EL (cell line): Measurements from ENCODE around the gene TEAD4.

Source experiments
- DNase-seq: peaks from one replicate; pipeline ENCODE4 v3.0.0-alpha.2; 2016

TEAD4 gene

DNA sequence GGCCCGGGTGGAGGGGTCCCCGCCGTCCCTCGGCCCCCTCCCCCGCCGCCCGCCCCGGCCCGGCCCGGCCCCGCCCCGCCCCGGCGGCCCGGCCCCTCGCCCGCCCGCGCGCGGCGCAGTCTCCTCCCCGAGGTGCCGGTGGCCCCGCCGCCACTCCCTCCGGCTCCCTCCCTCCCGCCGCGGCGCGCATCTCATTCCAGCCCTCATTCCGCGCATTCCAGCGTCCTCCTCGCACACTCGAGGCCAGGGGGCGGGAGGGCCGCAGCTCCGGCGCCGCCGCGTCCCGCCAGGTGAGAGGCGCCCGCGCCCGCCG lies at the start of gene TEAD4:
Gene TEAD4, plus strand, starts transcription at position 206 of the 313 bp plus-strand sequence.
- DNase-seq = peak; percentile 92

DNA sequence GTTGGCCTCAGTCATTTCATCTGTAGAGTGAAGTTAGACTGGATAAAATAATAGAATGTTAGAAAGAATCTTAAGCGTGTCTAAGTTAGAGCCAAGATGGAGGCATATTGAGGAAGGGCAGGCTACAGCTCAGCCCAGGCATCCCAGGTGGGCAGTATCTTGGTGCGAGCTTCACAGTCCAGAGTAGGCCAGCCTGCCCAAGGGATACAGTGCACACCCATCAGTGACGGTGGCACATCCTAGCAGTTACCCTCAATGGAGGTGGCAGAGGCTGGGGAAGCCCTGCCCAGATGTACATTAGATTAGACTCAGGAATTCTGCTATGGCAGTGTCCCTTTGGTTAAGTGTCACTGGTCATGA lies 47.0 kb upstream of the TEAD4 start:
- no peak for DNase-seq

DNA sequence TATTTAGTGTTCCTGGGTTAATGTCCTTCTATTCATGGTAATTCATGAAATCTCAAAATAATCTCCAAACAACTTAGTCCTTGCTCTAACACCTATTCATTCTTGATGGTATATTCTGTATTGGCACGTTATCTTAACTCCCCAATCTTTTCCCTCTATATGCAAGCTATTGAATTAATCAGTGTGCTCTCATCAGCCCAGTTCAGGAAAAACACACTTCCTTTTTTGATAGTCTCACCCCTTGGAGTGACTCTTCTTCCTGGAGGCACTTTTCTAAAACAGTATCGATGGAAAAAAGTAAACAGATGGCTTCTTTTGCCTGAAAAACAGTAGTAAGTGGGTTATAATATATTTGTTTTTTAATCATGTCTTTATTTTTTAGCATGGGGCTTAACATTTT lies 39.9 kb upstream of the TEAD4 start:
- DNase-seq = no peak

DNA sequence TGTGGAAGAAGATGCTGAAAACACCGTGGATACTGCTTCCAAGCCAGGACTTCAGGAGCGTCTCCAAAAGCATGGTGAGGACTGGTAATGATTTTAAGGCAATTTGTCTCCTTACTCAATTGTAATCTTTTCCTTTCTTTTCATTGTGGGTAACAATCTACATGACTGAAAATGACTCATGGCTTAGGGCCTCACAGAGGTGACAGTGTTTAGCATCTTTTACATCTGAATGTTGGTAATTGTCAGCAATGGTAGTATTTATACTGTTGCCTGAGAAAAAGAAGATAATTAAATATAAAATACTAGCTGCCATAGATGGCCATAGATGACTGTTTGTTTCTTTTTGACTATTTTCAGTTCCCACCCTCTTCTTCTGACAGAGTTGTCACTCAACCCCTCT lies 36.9 kb upstream of the TEAD4 start:
- peak; percentile 41 for DNase-seq

DNA sequence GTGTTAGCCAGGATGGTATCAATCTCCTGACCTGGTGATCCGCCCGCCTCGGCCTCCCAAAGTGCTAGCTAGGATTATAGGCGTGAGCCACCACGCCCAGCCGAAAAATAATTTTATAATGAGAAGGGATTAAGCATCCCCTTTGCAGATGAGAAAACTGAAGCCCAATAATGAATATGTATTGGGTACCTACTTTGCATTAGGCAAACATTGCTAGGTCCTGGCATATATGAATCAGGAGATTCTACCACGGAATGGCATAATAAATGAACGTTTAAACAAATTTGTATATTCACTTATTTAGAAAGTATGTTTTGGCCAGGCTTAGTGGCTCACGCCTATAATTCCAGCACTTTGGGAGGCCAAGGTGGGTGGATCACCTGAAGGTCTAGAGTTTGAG lies 36.1 kb upstream of the TEAD4 start:
- DNase-seq = no peak

DNA sequence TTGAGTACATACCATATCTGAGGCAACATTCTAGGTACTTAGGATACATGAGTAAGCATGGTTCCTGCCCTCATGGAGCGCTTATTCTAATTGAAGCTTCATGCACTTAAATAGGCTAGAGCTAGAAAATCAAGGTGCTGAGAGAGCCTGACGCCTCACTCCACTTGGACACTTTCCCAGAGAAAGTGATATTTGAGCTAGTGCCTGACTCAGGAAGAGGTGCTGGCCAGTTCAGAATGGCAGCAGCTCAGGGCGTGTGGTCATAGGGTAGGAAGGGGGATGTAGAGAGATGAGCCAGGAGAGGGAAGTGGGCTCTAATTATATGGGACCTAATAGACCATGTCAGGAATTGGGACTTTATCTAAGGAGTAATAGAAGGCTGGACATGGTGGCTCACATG lies 35.2 kb upstream of the TEAD4 start:
- DNase-seq = peak; percentile 27

DNA sequence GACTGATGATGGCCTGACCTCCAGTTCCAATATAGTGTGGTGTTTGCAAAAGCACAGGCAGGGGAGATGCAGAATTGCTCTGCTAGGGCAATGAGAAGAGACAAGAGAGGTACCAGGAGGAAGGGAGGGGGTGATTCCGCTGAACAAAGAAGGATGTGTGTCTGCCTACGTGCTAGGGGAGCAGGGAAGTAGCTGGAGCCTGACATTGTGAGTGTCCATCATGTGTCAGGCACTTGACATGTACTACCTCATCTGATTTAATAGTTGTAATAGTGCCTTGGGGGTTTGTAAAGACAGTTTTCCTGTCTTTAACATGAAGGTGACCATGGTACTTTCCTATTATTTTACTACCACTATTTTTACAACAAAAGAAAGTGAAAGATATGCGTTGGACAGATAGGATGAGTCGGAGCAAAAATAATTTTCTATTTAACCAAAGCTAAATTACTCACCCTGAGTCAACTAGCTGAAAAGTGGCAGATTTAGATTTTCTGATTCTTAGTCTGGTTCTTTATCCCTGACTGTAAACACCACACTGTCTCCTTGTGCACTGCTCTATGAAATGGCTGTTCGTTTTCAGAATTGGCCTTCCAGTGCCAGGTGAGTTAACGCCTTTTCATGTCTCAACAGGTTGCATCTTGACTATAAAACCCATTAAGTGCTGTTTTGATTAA lies 33.7 kb upstream of the TEAD4 start:
- peak; percentile 25 for DNase-seq

DNA sequence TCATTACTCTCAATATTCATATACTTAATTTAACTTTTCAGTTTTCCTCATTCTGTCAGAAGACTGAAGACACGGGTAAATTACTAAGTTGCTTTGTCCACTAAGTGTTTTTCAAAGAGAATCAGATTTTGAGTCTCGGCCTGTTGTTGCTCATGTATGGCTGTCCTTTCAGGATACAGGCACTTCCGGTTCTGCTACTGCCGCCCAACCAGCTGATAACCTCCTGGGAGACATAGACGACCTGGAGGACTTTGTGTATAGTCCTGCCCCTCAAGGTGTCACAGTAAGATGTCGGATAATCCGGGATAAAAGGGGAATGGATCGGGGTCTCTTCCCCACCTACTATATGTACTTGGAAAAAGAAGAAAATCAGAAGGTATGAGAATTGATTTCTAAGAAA lies 28.3 kb upstream of the TEAD4 start:
- no peak for DNase-seq

DNA sequence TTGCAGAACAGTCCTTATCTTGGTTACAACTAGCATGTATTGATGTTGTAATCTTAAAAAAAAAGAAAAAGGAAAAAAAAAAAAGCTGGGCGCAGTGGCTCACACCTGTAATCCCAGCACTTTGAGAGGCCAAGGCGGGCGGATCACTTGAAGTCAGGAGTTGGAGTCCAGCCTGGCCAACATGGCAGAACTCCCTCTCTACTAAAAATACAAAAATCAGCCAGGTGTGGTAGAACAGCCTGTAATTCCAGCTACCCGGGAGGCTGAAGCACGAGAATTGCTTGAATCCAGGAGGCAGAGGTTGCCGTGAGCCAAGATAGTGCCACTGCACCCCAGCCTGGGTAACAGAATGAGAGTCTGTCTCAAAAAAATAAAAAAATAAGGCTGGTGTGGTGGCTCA lies 25.6 kb upstream of the TEAD4 start:
- no peak for DNase-seq

DNA sequence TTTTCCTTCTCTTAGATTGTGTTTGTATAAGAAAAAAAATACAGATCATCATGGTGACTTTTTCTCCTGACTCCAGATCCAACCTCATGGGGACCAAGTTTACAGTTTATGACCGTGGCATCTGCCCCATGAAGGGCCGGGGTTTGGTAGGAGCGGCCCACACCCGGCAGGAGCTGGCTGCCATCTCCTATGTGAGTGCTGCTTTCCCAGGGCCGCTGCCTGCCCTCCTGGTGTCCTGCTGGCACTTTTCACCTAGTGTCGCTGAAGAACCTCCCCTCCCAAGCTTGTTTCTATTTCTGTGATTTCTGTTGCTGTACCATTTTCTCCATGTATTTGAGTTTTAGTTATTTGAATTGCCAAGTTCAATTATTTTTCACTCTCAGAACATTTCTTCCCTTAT lies 24.8 kb upstream of the TEAD4 start:
- DNase-seq = no peak

DNA sequence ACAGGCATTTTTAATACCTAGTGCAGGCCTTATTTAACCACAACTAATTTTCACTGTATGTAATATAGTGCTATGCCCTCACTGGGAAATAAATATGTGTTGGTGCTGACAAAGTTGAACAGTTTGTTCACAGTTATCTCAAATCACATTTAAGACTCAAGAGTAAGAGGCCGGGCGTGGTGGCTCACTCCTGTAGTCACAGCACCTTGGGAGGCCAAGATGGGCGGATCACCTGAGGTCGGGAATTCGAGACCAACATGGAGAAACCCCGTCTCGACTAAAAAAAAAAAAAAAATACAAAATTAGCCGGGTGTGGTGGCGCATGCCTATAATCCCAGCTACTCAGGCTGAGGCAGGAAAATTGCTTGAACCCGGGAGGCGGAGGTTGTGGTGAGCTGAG lies 22.9 kb upstream of the TEAD4 start:
- no peak for DNase-seq

DNA sequence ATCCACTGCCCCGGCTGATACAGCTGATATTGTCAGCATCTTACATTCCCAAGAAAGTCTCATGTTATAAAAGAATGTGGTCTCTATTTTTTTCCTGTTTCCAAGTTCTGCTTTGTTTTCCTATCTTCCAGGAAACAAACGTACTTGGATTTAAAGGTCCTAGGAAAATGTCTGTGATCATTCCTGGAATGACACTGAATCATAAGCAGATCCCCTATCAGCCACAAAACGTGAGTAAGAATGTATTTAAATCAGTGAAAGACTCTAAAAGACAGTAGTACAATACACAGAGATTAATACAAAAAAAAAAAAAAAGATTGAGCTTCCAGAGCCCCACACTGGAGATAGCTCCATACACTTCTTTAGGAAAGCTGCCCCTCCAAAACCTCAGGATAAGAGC lies 21.7 kb upstream of the TEAD4 start:
- DNase-seq = no peak

DNA sequence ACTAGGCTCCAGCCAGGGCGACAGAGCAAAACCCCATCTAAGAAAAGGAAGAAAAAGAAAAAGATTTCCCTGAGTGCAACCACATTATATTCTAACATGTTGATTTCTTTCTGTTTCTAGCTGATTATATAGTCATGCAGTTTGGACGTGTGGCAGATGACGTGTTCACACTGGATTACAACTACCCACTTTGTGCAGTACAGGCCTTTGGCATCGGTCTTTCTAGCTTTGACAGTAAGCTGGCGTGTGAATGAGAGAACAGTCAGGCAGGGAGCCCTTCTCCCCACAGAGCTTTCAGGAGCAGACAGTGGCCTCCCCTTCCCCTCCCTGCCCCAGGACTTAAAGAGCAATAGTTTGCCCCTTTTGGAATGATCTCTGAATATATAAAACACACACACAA lies 20.0 kb upstream of the TEAD4 start:
- no peak for DNase-seq

DNA sequence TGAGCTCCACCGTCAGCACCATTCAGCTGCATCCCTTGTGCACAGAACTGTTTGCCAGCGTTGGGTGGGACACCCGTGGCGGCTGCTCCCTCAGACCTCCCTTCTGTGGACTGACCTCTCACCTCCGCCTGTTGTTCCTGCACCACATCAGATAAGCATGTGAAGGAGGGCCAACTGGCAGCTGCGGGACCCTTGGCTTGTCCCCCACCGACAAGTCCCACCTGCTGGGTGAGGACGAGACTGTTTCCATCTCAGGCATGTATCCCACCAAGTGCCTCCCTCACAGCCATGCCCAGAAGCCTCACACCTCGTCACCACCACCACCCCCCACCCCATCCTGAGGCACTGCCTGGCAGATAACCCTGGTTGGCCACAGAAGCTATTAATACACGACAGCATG lies 18.6 kb upstream of the TEAD4 start:
- DNase-seq = no peak

DNA sequence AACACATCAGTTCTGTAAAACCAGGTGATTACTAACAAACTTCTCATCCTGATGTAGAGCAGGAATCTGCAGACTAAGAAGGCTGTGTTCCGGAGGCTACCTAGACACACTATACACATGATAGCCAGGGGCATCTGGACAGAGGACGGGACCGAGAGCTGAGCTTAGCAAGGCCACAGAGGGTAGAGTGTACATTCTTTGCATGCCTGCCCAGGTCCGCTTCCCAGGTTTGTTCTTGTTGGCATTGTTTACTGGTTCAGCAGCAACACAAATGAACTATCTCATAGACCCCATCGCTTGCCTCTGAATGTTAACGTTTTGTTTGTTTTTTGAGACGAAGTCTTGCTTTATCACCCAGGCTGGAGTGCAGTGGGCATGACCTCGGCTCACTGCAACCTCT lies 17.7 kb upstream of the TEAD4 start:
- no peak for DNase-seq

DNA sequence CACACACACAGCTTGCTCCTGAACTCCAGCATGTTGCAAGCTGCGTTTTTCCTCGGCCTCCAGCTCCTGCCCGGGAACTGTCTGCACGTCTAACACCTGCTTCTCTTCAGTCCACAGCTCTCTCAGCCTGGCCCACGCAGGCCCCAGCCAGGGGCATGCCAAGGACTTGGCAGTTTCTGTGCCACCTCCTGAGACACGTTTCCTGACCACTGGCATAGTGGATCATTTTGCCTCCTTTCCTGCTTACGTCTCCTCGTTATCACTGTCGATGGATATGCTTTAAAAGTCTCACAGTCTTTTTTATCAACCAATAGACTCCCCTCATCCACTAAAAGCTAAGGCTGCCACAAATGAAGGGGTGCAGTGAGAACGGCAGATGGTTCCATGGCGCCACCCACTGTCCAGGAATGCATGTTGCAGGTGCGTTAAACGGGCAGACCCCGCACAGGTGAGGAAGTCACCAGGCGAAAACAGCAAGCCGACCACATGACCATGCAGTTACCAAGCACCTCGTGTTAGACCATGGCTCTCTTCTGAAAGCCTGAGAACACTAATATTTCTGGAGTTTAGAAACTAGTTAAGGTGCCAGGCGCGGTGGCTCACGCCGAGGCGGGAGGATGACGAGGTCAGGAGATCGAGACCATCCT lies 14.7 kb upstream of the TEAD4 start:
- DNase-seq = peak; percentile 34

DNA sequence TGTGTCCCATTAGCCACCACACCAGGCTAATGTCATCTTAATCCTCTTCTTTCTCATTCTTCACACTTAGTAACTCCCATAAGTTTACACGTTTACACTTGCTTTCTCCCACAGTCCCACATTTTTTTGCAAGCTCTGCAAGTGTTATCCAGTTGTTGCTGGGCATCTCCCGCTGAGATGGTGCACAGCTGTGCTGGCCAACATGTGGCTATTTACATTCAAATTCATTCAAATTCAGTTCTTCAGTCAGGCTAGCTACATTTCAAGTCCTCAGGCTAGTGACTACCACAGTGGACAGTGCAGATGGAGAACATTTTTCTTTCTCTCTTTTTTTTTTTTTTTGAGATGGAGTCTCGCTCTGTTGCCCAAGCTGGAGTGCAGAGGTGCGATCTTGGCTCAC lies 9.8 kb upstream of the TEAD4 start:
- DNase-seq = no peak

DNA sequence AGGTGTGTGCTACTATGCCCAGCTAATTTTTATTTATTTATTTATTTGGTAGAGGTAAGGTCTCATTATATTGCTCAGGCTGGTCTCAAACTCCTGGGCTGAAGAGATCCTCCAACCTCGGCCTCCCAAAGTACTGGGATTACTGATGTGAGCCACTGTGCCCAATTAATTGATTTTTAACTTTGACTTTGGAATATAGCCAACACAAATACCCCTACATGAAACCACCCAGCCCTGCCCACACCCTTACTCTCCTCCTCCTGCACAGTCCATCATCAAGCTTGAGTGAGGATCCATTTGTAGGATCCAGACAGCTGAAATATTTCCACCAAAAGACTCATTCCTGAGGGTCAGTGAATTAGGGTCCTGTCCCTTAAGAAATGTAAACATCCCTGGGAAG lies 3.3 kb upstream of the TEAD4 start:
- no peak for DNase-seq

DNA sequence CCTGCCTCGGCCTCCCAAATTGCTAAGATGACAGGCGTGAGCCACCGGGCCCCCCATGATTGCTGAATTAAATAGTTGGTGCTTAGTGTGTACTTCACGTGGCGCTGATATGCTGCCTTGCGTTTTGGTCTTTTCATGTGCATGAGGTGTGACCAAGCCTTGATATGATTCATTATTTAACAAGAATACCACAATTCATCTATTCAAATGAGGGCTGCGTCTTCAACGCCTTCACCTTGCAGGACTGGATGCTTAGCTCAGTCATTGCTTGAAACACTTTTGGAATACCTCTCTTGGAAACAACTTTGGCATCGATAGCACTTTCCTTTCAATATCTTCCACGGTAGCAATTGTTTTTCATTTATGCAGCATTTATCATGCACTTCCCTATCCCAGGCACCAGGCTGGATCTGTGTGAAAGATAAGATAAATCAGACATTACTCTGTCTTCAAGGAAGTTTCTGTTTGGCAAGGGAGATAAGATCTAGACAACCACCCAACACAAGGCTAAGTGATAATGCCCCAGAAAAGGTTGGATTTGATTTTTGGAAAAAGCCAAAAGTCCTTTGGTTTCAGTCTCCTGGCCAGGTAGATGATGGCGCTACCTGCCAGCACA lies 1.3 kb upstream of the TEAD4 start:
- DNase-seq = no peak

DNA sequence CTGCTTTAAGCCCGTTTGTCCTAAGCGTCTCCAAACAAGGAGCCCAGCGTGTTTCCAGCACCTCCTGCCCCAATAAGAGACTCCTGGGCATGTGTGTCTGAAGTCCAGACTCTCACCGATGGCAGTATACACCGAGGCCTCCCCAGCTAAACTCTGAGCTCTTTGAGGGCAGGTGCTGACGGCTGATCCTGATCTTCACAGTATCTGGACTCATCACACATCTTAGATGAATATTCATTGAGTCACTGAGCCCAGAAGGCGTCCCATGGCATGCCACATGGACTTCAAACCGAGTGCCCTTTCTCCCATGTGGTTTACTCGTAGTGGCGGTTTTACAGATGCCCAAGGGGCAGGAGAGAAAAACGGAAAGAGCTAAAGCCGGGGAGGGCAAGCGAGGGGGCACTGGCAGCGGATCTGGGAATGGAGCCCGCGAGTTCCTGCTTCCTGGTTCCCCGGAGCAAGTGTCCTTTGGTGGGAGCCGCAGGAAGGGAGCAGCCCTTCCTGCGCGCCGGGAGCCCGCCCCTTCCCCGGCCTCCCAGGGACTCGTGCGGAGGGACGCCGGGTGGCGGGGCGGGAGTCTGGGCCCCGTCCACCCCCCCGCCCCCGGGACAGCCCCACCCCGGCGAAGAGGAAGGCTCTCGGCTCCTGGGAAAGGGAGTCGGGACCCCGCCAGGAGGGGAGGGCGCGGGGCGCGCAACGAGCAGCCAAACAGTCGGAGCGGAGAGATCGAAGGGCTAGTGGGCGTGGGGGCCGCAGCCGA lies 585 bp upstream of the TEAD4 start:
- DNase-seq = peak; percentile 92

DNA sequence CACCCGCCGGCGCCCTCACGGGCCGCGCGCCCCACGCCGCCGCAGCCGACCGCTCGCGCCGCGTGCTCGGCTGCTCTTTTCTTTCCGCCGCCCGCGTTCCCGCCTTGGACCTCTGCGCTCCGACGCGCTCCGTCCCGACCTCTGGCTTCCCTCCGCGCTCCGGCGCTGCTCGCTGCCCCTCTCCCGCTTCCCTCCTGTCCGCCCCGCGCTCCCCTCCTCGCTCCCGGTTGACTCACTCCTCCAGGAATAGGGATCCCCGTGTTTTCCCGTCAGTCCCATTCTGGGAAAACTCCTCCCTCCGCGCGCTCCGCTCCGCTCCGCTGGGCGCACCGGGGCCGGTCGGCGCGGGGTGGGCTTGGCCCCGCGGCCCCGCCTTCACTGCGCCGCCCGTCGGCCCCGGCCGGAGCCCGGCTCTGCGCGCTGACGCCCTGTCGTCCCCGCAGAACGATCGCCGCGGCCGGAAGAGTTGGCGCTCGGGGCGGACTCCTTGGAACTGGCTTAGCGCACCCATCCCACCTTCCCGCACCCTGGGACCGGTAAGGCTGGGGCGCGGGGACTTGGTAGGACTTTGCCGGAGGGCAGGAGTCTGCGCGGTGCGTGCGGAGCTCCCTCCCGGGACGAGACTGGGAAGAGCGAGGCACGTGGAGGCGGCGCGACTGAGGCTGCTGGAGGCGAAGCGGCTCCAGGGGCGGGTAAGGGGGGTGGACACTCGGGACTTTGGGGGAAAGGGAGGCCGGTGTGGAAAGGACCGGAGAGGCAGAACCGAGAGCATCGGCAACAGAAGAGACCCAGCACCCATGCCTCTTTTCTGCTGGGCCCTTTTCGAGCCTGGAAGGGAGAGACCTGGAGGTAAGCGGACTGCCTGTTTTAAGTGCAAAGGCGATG lies 550 bp downstream of the TEAD4 start:
- DNase-seq = peak; percentile 66

DNA sequence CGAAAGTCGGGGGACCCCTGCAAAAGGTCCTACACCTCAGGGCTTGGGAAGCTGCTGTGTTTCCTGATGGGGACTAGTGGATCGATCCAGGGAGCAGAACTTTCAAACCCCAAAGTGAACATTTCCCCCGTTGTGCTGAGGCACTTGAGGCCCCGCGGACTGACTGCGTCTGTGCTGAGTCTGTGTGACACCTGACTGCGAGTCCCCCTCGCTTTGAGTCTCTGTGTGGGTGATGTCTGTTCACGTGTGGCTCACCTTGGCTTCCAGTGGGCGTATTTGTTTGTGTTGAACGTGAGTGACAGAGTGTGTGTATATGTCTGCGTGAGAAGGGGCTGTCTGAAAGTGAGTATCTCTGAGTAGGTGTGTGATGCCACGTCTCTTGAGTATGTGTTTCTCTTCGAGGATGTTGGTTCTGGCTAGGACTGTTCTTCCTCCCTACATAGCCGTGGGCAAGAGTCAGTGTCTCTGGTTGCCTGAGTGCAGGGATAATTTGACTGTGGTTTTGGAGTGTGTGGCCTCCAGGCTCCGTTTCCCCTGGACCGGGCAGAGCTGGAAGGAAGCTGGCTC lies 1.3 kb downstream of the TEAD4 start:
- peak; percentile 70 for DNase-seq
